SK-N-SH treated with all-trans-retinoic acid at 6 μM for 48 hours (cell line): ENCODE data around the gene CAD.

Experiments
- ATAC-seq: fragments of 200-7000 bp; cut with Tn5 transposase; 3 replicates; pipeline ENCODE4 v1.9.1; 2020; ENCODE audit warnings: mild to moderate bottlenecking, moderate library complexity
- ARNTL ChIP-seq: fragments of 450-650 bp; formaldehyde crosslinking; IDR thresholded peaks from 2 replicates; pipeline ENCODE4 v1.5.0; 2020; ENCODE audit warnings: low read depth, mild to moderate bottlenecking, moderate library complexity, borderline replicate concordance
- BACH2 ChIP-seq: fragments of 250-450 bp; sonication (Bioruptor Pico); IDR thresholded peaks from 2 replicates; pipeline ENCODE4 v1.9.0; 2021; ENCODE audit warnings: mild to moderate bottlenecking, borderline replicate concordance
- CSRNP3 ChIP-seq: fragments of 250-450 bp; sonication (Bioruptor Pico); IDR thresholded peaks from 2 replicates; pipeline ENCODE4 v1.5.1; 2021; ENCODE audit warnings: mild to moderate bottlenecking, moderate library complexity
- ESRRG ChIP-seq: fragments of 250-450 bp; sonication (Bioruptor Pico); IDR thresholded peaks from 2 replicates; pipeline ENCODE4 v1.6.1; 2021; ENCODE audit warnings: mild to moderate bottlenecking
- GLIS3 ChIP-seq: fragments of 250-450 bp; sonication (Bioruptor Pico); IDR thresholded peaks from 2 replicates; pipeline ENCODE4 v1.5.0; 2020; ENCODE audit warnings: mild to moderate bottlenecking, moderate library complexity
- ISL1 ChIP-seq: fragments of 250-450 bp; sonication (Bioruptor Pico); IDR thresholded peaks from 2 replicates; pipeline ENCODE4 v2.1.2; 2022; ENCODE audit warnings: mild to moderate bottlenecking, moderate library complexity
- OSR1 ChIP-seq: fragments of 250-450 bp; sonication (Bioruptor Pico); IDR thresholded peaks from 2 replicates; pipeline ENCODE4 v1.8.0; 2022; ENCODE audit warnings: moderate library complexity, mild to moderate bottlenecking, inconsistent platforms
- PATZ1 ChIP-seq: fragments of 250-450 bp; sonication (Bioruptor Pico); IDR thresholded peaks from 2 replicates; pipeline ENCODE4 v1.8.0; 2020; ENCODE audit warnings: mild to moderate bottlenecking, moderate library complexity, borderline replicate concordance
- PPARA ChIP-seq: fragments of 250-450 bp; sonication (Bioruptor Pico); IDR thresholded peaks from 2 replicates; pipeline ENCODE4 v1.5.0; 2020; ENCODE audit warnings: mild to moderate bottlenecking, borderline replicate concordance
- RARB ChIP-seq: fragments of 250-450 bp; sonication (Bioruptor Pico); IDR thresholded peaks from 2 replicates; pipeline ENCODE4 v1.8.0; 2021; ENCODE audit warnings: mild to moderate bottlenecking, moderate library complexity
- SNAI2 ChIP-seq: fragments of 250-450 bp; sonication (Bioruptor Pico); IDR thresholded peaks from 2 replicates; pipeline ENCODE4 v1.5.0; 2020; ENCODE audit warnings: mild to moderate bottlenecking, moderate library complexity
- TCF4 ChIP-seq: fragments of 250-450 bp; sonication (Bioruptor Pico); IDR thresholded peaks from 2 replicates; pipeline ENCODE4 v1.8.0; 2021; ENCODE audit warnings: mild to moderate bottlenecking, moderate library complexity, borderline replicate concordance
- TOX ChIP-seq: fragments of 250-450 bp; sonication (Bioruptor Pico); IDR thresholded peaks from 2 replicates; pipeline ENCODE4 v1.8.0; 2021; ENCODE audit warnings: mild to moderate bottlenecking, moderate library complexity, borderline replicate concordance
- ZC3H10 ChIP-seq: fragments of 250-450 bp; sonication (Bioruptor Pico); IDR thresholded peaks from 2 replicates; pipeline ENCODE4 v1.5.1; 2021; ENCODE audit warnings: mild to moderate bottlenecking, moderate library complexity
- ZFP3 ChIP-seq: fragments of 250-450 bp; sonication (Bioruptor Pico); IDR thresholded peaks from 2 replicates; pipeline ENCODE4 v1.5.0; 2020; ENCODE audit warnings: mild to moderate bottlenecking, moderate library complexity
- ZFP30 ChIP-seq: fragments of 450-650 bp; formaldehyde crosslinking; IDR thresholded peaks from 2 replicates; pipeline ENCODE4 v1.5.0; 2022; ENCODE audit warnings: mild to moderate bottlenecking, moderate library complexity
- ZNF565 ChIP-seq: fragments of 450-650 bp; formaldehyde crosslinking; conservative IDR thresholded peaks from 2 replicates; pipeline ENCODE4 v1.5.0; 2020; ENCODE audit warnings: low read depth, mild to moderate bottlenecking, moderate library complexity
- ZNF70 ChIP-seq: fragments of 450-650 bp; formaldehyde crosslinking; IDR thresholded peaks from 2 replicates; pipeline ENCODE4 v1.5.0; 2020; ENCODE audit warnings: mild to moderate bottlenecking, moderate library complexity
- ZNF8 ChIP-seq: fragments of 450-650 bp; formaldehyde crosslinking; IDR thresholded peaks from 2 replicates; pipeline ENCODE4 v1.5.0; 2020; ENCODE audit warnings: mild to moderate bottlenecking, moderate library complexity
- TF ChIP-seq, protein P1 (sequence below): fragments of 250-450 bp; sonication (Bioruptor Pico); IDR thresholded peaks from 2 replicates; pipeline ENCODE4 v1.5.0; 2020; ENCODE audit warnings: mild to moderate bottlenecking, moderate library complexity
- TF ChIP-seq, protein P2 (sequence below): fragments of 250-450 bp; sonication (Bioruptor Pico); IDR thresholded peaks from 2 replicates; pipeline ENCODE4 v1.5.1; 2020; ENCODE audit warnings: low read depth, mild to moderate bottlenecking, moderate library complexity

Gene CAD

DNA sequence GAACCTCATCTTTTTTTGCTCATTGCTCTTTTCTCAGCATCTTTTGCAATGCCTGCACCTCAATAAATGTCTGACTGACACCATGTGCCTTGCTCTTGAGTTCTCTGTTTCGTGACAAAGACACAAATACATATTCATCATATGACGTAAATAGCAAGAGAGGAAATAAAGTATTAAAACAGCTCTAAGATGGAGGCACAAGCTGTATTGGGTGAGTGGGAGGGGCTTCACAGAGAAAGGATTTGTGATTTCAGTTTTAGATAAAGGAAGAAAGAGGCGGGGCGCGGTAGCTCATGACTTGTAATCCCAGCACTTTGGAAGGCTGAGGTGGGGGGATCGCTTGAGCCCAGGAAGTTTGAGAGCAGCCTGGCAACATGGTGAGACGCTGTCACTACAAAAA is 2.9 kb downstream of the CAD start:
- no peak for ATAC-seq
- TF ChIP-seq ISL1 (CRISPR knock-in tag): no peak
- TF ChIP-seq SNAI2: no peak
- TF ChIP-seq OSR1: no peak
- no peak for TF ChIP-seq TOX (CRISPR knock-in tag)
- no peak for TF ChIP-seq ZNF565 (CRISPR knock-in tag)
- TF ChIP-seq PPARA (CRISPR knock-in tag): no peak

DNA sequence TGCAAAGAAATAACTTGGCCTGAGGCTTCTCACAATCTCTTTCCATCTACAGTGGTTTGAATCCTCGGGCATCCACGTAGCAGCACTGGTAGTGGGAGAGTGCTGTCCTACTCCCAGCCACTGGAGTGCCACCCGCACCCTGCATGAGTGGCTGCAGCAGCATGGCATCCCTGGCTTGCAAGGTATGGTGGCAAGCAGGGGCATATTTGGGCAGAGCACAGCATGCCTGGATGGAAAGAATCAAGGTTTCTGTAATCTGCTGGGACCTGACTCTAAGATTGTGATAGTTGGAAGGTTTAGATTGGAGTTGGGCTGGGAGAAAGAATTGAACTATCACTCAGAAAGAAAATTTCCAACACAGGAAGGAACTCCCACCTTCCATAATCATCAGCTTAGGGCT is 4.0 kb downstream of the CAD start:
- ATAC-seq: no peak
- TF ChIP-seq ISL1 (CRISPR knock-in tag) (no peak), TOX (CRISPR knock-in tag) (no peak)

DNA sequence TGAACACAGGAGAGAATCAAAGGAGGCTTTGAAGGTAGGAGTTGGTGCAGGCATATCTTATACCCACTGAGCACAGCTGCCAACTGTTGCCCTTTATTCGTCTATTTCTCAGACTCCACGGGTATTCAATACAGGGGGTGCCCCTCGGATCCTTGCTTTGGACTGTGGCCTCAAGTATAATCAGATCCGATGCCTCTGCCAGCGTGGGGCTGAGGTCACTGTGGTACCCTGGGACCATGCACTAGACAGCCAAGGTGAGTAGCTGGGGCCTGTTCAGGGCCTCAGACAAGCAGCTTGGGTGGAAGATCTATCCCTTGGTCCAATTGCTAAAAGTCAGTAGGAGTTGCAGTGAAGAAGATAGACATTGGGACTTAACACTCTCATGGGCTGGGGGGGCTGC is 5.2 kb downstream of the CAD start:
- ATAC-seq: no peak
- TF ChIP-seq TOX (CRISPR knock-in tag) (no peak), ARNTL (CRISPR knock-in tag) (no peak), ZNF8 (CRISPR knock-in tag) (no peak), ZFP30 (CRISPR knock-in tag) (no peak), ZC3H10 (no peak), OSR1 (no peak), TCF4 (no peak), BACH2 (CRISPR knock-in tag) (no peak), ZFP3 (CRISPR knock-in tag) (no peak), RARB (CRISPR knock-in tag) (no peak), ZNF70 (no peak), SNAI2 (no peak), ZNF565 (CRISPR knock-in tag) (no peak)
- TF ChIP-seq, protein P1, sequence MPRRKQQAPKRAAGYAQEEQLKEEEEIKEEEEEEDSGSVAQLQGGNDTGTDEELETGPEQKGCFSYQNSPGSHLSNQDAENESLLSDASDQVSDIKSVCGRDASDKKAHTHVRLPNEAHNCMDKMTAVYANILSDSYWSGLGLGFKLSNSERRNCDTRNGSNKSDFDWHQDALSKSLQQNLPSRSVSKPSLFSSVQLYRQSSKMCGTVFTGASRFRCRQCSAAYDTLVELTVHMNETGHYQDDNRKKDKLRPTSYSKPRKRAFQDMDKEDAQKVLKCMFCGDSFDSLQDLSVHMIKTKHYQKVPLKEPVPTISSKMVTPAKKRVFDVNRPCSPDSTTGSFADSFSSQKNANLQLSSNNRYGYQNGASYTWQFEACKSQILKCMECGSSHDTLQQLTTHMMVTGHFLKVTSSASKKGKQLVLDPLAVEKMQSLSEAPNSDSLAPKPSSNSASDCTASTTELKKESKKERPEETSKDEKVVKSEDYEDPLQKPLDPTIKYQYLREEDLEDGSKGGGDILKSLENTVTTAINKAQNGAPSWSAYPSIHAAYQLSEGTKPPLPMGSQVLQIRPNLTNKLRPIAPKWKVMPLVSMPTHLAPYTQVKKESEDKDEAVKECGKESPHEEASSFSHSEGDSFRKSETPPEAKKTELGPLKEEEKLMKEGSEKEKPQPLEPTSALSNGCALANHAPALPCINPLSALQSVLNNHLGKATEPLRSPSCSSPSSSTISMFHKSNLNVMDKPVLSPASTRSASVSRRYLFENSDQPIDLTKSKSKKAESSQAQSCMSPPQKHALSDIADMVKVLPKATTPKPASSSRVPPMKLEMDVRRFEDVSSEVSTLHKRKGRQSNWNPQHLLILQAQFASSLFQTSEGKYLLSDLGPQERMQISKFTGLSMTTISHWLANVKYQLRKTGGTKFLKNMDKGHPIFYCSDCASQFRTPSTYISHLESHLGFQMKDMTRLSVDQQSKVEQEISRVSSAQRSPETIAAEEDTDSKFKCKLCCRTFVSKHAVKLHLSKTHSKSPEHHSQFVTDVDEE (CRISPR knock-in tag): no peak

GRCh38 chr2:27223416-27223815 is 6.2 kb downstream of the CAD start:
- TF ChIP-seq ZFP30 (CRISPR knock-in tag) (no peak), ZNF565 (CRISPR knock-in tag) (no peak), RARB (CRISPR knock-in tag) (no peak), ZNF70 (no peak), ESRRG (CRISPR knock-in tag) (no peak), PPARA (CRISPR knock-in tag) (no peak), OSR1 (no peak), SNAI2 (no peak), PATZ1 (CRISPR knock-in tag) (no peak), CSRNP3 (CRISPR knock-in tag) (no peak), TOX (CRISPR knock-in tag) (no peak), BACH2 (CRISPR knock-in tag) (no peak), TCF4 (no peak), ZNF8 (CRISPR knock-in tag) (no peak), ZC3H10 (no peak), GLIS3 (no peak)
- TF ChIP-seq, protein P2, sequence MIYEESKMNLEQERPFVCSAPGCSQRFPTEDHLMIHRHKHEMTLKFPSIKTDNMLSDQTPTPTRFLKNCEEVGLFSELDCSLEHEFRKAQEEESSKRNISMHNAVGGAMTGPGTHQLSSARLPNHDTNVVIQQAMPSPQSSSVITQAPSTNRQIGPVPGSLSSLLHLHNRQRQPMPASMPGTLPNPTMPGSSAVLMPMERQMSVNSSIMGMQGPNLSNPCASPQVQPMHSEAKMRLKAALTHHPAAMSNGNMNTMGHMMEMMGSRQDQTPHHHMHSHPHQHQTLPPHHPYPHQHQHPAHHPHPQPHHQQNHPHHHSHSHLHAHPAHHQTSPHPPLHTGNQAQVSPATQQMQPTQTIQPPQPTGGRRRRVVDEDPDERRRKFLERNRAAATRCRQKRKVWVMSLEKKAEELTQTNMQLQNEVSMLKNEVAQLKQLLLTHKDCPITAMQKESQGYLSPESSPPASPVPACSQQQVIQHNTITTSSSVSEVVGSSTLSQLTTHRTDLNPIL (CRISPR knock-in tag): no peak
- no peak for ATAC-seq
